GM12892 (cell line): ENCODE data around the gene ZFR.

Source experiments
- DNase-seq: peaks from one replicate; pipeline ENCODE4 v3.0.0; 2011; ENCODE audit not compliant: insufficient read length
- FAIRE-seq: peaks from 2 replicates; lab custom pipeline; 2011; peaks lifted over from hg19 to GRCh38; lab: Jason Lieb, UNC
- POLR2A ChIP-seq: IDR thresholded peaks from 2 replicates; pipeline ENCODE4 v1.6.1; 2011; ENCODE audit warnings: low read depth, low read length, control low read depth
- POLR2AphosphoS5 ChIP-seq: IDR thresholded peaks from 2 replicates; pipeline ENCODE4 v1.6.1; 2011; ENCODE audit warnings: low read depth, low read length, control low read depth
- TAF1 ChIP-seq: IDR thresholded peaks from 2 replicates; pipeline ENCODE4 v1.6.1; 2011; ENCODE audit warnings: low read depth, mild to moderate bottlenecking, control low read depth, low read length, borderline replicate concordance

Gene ZFR

GRCh38 chr5:32392039-32392438, 52.5 kb downstream of the ZFR start:
- no peak for FAIRE-seq
- TF ChIP-seq POLR2AphosphoS5 (no peak), POLR2A (no peak), TAF1 (no peak)
- no peak for DNase-seq

DNA sequence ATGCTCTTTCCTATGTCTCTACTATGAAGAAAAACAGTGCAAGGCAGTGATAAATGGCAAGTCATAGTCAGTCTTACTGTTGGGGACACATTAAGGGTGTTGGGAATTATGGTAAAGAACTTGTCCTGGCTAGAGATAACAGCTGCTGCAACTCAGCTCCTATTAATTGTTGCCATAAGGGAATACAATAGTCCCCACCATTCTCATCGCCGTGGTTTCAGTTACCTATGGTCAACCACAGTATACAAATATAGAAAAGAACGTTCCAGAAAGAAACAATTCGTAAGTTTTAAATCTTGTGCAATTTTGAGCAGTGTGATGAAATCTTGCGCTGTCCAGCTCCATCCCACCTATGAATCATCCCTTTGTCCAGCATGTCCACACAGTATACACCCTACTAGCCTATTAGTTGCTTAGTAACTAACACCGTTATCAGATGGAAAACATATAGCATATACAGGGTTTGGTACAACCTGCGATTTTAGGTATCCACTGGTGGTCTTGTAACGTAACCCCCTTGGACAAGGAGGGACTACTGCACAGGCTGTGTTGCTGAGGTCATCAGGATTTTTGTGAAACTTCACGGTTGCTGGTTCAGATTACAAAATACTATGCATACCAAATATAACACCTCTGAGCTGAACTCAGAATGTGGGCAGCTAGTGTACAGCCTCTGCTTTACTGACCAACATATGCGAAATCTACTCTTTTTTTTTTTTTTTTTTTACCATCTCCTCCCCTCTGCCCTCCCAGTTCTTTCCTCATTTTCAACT, 53.5 kb downstream of the ZFR start:
- TF ChIP-seq POLR2AphosphoS5 (no peak), POLR2A (no peak), TAF1 (no peak)
- FAIRE-seq (no peak), DNase-seq (no peak)

DNA sequence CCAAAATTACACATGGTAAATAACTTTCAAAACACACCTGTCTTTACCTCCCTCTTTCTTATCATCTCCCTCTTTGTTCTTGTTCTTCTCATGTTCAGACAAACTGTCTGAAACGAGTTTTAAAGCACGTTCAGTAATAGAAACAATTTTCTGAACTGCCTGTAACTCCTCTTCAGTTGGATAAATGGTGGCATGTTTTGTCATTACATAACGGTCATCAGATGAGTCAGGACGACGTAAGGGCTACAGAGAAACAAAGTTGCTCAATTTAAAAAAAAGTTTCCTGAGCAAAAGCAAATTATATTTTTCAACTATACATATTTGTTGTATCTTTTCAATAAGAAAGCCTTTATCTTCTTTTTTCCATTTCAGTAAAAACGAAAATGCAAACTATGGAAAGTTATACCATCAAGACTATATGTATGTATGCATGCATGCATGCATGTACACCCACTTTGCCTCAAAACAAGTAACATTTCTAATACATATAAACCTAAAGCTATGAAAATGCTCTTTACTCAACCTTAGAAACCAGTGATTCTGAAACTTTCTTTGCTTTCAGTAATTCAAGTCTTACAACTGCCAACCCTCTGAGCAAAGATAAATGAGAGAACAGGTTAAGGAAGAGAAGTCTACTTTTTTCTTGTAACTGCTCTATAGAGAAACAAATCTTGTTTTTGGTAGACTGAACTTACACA, 56.0 kb downstream of the ZFR start:
- FAIRE-seq (no peak), DNase-seq (no peak)
- TF ChIP-seq POLR2A (no peak), TAF1 (no peak), POLR2AphosphoS5 (no peak)

GRCh38 chr5:32387841-32388240, 56.7 kb downstream of the ZFR start:
- DNase-seq, result no peak
- TF ChIP-seq POLR2AphosphoS5, result no peak
- TF ChIP-seq TAF1, result no peak
- TF ChIP-seq POLR2A, result no peak
- FAIRE-seq, result no peak

DNA sequence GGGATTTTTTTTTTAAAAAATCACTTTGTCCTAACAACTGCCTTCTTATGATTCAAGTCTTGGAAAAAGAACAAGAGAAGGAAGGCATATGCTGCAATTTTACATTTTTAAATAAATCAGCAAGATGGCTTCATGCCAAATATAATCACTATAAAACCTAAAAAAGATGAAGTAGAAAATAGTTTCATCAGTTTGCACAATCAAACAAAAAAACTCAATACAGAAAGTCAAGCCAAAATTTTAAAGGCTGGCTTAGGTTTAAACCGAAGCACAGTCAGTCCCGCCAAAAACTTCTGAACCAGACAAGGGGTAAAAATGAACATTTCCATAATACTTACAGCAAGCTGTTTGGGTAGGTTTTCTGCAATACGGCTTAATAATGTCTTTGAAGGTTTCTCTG, 57.3 kb downstream of the ZFR start:
- no peak for DNase-seq
- no peak for FAIRE-seq
- TF ChIP-seq POLR2A (no peak), POLR2AphosphoS5 (no peak), TAF1 (no peak)

DNA sequence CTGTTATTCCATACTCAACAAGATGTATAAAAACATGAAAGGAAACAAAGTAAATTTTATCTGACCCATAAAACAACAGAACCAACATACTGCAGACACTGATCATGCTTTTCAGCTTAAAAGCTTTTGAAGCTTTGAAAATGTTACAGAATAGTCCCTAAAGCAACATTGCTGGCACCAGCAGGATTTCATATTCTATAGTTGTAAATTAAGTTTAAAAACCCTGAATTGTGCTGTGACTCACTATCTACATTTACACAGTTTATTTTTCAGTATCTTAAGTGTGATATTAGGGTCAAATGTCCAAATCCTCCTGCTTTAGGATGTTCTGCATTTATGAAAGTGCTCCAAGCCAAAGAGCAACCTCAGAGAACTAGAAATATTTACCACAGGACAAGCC, 59.9 kb downstream of the ZFR start:
- no peak for DNase-seq
- no peak for TF ChIP-seq POLR2AphosphoS5
- TF ChIP-seq TAF1, result no peak
- no peak for TF ChIP-seq POLR2A
- no peak for FAIRE-seq

DNA sequence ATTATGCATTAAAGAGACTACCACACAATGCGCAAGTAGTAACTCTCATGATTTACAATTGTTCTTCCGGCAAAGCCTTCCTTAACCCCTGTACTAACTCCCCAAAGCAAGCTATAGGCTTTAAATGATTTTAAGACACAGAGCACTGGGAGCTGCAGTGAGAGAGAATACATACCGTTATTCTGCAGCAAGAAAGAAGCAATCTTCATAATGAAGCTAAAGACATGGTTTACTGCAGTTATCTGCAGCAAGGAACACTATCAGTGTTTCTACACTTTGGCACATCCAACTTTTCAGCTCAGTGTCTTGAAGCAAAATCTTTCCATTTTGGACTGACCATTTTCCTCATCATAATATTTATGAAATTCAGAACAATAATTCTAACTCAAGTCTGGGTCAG, 61.0 kb downstream of the ZFR start:
- FAIRE-seq, result no peak
- no peak for DNase-seq
- no peak for TF ChIP-seq POLR2A
- TF ChIP-seq POLR2AphosphoS5, result no peak
- no peak for TF ChIP-seq TAF1

DNA sequence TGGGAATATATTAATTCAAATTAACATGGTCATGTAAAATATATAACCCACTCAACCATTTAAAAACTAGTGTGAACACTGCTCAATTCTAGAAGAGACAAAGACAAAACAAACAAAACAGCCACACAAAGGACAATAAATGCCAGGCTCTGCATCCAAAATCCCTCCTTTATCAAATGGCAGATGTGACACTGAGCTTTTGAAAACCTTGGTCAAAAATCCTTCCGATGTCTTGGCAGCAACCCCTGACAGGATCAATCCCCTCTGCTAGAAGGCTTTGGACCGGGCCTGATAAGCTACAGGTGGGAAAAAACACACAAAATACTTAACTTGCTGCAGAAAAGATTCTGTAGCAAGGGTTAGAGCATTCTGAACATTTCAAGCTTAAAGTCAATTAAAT, 61.5 kb downstream of the ZFR start:
- TF ChIP-seq TAF1 (no peak), POLR2A (no peak), POLR2AphosphoS5 (no peak)
- no peak for FAIRE-seq

DNA sequence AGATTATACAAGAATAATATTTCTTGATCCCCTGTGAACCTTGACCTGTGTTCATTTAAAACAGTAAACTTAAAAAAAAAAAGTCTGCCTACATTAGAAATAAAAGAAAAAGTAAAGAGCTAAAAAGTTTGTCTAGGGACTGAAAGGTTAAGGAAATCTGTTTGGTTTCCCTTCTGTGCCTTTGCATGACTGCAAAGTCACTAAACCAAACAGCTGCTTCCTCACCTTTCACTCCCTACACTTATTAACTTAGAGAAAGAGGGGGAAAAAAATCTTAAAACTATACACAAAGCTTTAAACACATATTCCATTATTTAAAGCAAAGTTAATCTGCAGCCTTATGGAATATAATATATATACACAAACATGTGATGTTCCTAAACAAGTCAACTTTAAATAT, 65.1 kb downstream of the ZFR start:
- no peak for DNase-seq
- no peak for TF ChIP-seq POLR2A
- no peak for FAIRE-seq

More for the DNA sequence above, 61.5 kb downstream of the ZFR start:
- no peak for DNase-seq

GRCh38 chr5:32378966-32379365, 65.6 kb downstream of the ZFR start:
- FAIRE-seq (peak; percentile 72), DNase-seq (no peak)
- TF ChIP-seq POLR2A, result no peak
- TF ChIP-seq POLR2AphosphoS5, result no peak
- no peak for TF ChIP-seq TAF1

DNA sequence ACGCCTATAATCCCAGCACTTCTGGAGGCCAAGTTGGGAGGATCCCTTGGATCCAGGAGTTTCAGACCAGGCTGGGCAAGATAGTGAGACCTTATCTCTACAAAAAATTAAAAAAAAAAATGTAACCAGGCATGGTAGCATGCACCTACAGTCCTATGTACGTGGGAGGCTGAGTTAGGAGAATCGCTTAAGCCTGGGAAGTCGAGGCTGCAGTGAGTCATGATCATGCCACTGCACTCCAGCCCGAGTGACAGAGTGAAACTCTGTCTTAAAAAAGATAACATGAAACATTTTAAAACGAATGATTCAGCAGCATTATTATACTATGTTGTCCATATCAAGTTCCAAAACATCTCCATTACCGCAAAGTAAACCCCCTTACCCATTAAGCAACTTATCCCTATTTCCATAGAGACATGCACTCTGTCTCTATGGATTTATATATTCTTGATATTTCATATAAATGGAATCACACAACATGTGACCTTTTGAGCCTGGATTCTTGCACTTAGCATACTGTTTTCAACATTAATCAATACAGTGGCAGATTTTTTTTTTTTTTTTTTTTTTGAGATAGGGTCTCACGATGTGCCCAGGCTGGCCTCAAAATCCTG, 74.9 kb downstream of the ZFR start:
- no peak for TF ChIP-seq TAF1
- TF ChIP-seq POLR2A, result no peak
- TF ChIP-seq POLR2AphosphoS5, result no peak
- FAIRE-seq, result no peak
- DNase-seq, result no peak
